ENCODE data around the gene FMN2.
A peak's percentile ranks its signal among the peaks of the same experiment; 100 is the strongest.

The FMN2 gene

DNA sequence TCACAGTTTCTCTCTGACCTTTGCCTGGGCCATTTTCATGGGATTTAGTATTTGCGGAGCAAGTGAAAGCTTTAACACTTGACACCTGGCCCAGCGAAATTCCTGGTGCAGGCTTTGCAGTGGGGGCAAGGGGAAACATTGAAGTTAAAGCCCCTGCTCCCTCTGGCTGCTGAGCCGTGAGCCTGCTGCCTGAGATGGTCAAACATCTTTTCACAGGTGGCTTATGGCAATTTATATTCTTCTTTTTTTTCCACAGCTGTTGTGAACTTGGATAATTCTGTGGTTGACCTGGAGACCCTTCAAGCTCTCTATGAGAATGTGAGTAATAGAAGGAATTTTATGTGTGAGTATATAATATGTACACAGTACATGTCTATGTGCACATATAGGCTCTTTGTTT, 202.9 kb downstream of the FMN2 start:
- TF ChIP-seq, protein P1, sequence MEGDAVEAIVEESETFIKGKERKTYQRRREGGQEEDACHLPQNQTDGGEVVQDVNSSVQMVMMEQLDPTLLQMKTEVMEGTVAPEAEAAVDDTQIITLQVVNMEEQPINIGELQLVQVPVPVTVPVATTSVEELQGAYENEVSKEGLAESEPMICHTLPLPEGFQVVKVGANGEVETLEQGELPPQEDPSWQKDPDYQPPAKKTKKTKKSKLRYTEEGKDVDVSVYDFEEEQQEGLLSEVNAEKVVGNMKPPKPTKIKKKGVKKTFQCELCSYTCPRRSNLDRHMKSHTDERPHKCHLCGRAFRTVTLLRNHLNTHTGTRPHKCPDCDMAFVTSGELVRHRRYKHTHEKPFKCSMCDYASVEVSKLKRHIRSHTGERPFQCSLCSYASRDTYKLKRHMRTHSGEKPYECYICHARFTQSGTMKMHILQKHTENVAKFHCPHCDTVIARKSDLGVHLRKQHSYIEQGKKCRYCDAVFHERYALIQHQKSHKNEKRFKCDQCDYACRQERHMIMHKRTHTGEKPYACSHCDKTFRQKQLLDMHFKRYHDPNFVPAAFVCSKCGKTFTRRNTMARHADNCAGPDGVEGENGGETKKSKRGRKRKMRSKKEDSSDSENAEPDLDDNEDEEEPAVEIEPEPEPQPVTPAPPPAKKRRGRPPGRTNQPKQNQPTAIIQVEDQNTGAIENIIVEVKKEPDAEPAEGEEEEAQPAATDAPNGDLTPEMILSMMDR (conservative IDR thresholded peaks at IDR 0.05; ENCODE audit: control insufficient read depth, insufficient read depth, low read depth, low read length): no peak
- H3K4me3 ChIP-seq (ENCODE audit: control insufficient read depth, low read depth, low read length): no peak overlapping the region
- DNase-seq (ENCODE audit: low read depth): no peak

DNA sequence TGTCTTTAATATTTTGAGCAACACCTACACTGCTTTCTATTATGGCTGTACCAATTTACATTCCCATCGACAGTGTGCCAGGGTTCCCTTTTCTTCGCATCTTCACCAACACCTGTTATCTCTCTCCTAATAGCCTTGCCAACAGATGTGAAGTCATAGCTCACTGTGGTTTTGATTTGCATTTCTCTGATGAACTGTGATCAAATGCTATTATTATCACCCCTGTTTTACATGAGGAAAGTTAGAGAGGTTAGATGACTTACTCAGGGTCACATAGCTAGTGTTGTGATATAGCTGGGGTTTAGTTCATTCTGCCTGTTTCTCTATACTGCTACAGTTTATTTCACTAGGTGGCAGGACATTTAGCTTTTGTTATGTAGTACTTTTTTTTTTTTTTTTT, 204.1 kb downstream of the FMN2 start:
- H3K4me3 ChIP-seq (ENCODE audit: control insufficient read depth, low read depth, low read length): no peak overlapping the region
- TF ChIP-seq, protein P1 (conservative IDR thresholded peaks at IDR 0.05; ENCODE audit: control insufficient read depth, insufficient read depth, low read depth, low read length): no peak
- peak; percentile 23 for DNase-seq (ENCODE audit: low read depth)

DNA sequence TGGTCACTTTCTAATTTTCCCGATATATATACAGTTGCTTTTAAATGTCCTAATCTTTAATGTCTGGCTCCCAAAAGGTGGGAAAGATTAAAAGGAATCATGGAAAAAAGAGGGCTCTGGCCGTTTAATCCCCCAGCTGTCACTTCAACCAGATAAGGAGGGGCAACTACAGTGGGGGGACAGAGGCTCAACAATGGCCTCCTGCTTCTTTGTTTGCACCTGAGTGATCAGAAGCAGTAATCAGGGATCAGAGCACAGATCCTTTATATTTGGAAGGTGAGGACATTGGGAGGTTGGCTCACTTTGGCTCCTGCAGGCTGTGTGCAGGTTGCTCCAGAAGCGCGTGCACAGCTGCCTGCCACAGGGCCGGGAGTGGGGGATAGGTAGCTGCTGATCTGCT, 212.8 kb downstream of the FMN2 start:
- no peak overlapping the region for H3K4me3 ChIP-seq (ENCODE audit: control insufficient read depth, low read depth, low read length)
- TF ChIP-seq, protein P1 (conservative IDR thresholded peaks at IDR 0.05; ENCODE audit: control insufficient read depth, insufficient read depth, low read depth, low read length): no peak
- DNase-seq (ENCODE audit: low read depth): no peak

DNA sequence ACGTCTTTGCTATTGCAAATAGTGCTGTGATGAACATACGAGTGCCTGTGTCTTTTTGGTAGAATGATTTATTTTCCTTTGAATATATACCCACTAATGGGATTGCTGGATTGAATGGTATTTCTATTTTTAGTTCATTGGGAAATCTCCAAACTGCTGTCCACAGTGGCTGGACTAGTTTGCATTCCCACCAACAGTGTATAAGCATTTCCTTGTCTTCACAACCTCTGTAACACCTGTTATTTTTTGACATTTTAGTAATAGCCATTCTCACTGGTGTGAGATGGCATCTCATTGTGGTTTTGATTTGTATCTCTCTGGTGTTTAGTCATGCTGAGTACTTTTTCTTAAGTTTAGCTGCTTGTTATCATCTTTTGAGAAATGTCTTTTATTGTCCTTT, 215.0 kb downstream of the FMN2 start:
- TF ChIP-seq, protein P1 (conservative IDR thresholded peaks at IDR 0.05; ENCODE audit: control insufficient read depth, insufficient read depth, low read depth, low read length): no peak
- peak; percentile 35 for DNase-seq (ENCODE audit: low read depth)

DNA sequence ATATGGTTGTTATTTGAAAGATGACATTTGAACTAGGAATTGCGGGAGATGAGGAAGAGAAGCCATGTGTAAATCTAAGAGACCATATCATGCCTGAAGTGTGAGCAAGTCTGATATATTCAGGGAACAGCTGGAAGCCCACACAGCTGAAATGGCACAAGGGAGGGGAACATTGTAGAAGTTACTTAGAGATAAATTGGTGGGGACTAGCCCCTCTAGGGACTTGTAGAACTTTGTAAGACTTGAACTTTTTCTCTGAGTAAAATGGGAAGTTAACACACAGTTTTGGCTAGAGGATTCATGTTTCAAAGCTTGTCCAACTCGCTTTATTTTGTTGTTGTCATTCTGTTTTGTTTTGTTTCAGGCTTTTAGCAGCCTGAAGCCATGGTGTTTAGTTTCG, 216.4 kb downstream of the FMN2 start:
- no peak overlapping the region for H3K4me3 ChIP-seq (ENCODE audit: control insufficient read depth, low read depth, low read length)
- TF ChIP-seq, protein P1 (conservative IDR thresholded peaks at IDR 0.05; ENCODE audit: control insufficient read depth, insufficient read depth, low read depth, low read length): no peak
- DNase-seq (ENCODE audit: low read depth): no peak

More for the DNA sequence above, 215.0 kb downstream of the FMN2 start:
- H3K4me3 ChIP-seq (ENCODE audit: control insufficient read depth, low read depth, low read length): no peak overlapping the region

DNA sequence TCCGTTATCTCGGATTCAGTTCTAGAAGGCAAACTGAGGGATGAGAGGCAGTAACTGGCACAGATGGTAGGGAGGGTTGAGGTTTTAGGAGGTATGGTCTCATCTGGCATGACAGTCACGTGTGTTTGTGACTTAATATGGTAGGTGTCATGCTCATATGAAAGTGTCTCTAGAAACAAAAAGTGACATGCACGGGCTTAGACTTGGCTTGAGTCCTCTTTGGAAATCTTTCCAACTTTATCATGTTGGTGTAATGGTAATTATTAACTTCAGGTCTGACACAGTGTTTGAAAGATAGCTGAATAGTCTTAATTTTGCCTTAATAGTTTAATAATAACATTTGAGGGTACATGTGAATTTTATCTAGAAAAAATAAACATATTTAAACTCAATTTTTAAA, 218.1 kb downstream of the FMN2 start:
- TF ChIP-seq, protein P1 (conservative IDR thresholded peaks at IDR 0.05; ENCODE audit: control insufficient read depth, insufficient read depth, low read depth, low read length): no peak
- H3K4me3 ChIP-seq (ENCODE audit: control insufficient read depth, low read depth, low read length): no peak overlapping the region
- no peak for DNase-seq (ENCODE audit: low read depth)

Data from fibroblast of mammary gland (primary cell).